Activated naive CD4-positive, alpha-beta T cell (primary cell): ENCODE results near the gene FPR3.
"Not testable (repeated sequence)": the region's sequence is repeated elsewhere in the genome, so short reads cannot be mapped to it uniquely, and the experiment has no call there.

Experiments
- DNase-seq, 4 experiments: peaks; one replicate each; lab custom pipeline; 2025; lab: John Stamatoyannopoulos, UW

The FPR3 gene

DNA sequence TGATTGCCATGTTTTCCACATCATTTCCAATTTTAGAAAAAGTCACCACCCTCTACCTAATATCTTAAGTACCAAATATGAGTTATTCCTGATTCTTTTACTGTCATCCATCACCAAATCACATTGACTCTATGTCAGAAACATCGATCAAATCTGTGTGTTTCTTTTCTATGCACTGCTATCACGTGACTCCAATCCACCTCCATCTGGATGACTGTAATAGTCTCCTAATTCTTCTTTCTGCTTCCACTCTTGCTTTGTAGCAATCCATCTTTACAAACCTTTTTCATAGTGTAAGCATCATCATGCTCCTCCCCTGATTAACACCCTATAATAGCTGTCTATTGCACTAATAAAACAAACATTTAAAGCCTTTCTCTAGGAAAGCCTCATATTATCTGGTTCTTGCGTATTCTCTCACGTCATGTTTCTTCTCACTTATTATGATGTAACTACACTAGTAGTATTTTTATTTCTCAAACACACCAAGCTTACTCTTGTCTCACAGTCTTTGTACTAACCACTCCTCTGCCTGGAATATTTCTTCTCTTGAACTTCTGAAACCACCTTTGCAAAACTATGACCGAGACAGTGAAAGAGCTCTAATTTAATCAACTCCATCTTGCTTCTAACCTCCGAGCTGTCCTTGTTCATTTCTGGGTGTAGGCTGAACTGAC lies 10.7 kb upstream of the FPR3 start:
- DNase-seq: no peak

- no peak for DNase-seq
Observed at GRCh38 chr19:51784922-51785690, 9.9 kb upstream of the FPR3 start.

- DNase-seq: no peak
Observed at GRCh38 chr19:51786646-51787494, 8.1 kb upstream of the FPR3 start.

- DNase-seq: no peak
Observed at GRCh38 chr19:51788029-51788428, 6.9 kb upstream of the FPR3 start.

GRCh38 chr19:51789061-51789795 lies 5.7 kb upstream of the FPR3 start:
- no peak for DNase-seq

DNA sequence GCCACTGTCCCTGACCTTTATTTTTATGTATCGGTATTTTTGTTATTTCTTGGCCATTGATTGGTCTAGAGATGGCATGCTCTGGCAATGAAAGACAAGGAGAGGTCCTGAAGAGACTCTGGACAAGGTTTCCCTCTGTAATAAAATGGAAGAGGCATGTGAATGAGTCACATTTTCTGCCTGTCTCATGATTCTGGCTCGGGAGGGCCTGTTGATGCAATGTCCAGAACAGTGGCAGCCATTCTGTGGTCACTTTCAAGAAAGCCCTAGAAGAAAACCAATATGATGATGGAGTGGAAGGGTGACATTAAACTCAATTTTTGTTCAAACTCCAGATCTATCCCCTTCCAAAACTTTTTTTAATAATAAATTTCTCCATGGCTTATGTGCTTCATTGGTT lies 2.0 kb upstream of the FPR3 start:
- no peak for DNase-seq

GRCh38 chr19:51793994-51794393 lies 963 bp upstream of the FPR3 start:
- DNase-seq: no peak

DNA sequence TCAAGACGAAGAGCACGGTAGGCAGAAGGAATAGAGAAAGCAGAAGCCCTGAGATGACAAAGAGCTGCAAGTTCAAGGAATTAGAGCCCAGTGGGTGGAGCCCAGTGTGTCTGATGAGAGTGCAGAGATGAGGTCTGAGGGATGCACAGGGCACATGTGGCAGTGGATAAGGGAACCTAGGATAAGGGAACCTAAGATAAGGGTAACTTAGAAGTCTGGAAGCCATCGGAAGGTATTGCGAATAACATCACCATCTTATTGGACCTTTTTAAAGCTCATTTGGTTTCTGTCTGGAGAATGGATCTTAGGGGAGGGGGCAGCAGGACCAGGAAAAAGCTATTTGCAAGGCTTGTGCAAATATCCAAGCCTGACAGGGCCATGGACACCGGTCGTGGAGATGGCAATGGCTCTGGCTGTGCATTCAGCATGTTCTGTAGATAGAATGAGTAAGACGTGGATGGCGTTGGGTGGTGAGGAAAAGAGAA lies 1.3 kb downstream of the FPR3 start:
- no peak for DNase-seq

GRCh38 chr19:51797480-51797879 lies 2.5 kb downstream of the FPR3 start:
- no peak for DNase-seq

GRCh38 chr19:51798062-51798461 lies 3.1 kb downstream of the FPR3 start:
- DNase-seq: no peak

GRCh38 chr19:51799034-51799773 lies 4.2 kb downstream of the FPR3 start:
- no peak for DNase-seq

DNA sequence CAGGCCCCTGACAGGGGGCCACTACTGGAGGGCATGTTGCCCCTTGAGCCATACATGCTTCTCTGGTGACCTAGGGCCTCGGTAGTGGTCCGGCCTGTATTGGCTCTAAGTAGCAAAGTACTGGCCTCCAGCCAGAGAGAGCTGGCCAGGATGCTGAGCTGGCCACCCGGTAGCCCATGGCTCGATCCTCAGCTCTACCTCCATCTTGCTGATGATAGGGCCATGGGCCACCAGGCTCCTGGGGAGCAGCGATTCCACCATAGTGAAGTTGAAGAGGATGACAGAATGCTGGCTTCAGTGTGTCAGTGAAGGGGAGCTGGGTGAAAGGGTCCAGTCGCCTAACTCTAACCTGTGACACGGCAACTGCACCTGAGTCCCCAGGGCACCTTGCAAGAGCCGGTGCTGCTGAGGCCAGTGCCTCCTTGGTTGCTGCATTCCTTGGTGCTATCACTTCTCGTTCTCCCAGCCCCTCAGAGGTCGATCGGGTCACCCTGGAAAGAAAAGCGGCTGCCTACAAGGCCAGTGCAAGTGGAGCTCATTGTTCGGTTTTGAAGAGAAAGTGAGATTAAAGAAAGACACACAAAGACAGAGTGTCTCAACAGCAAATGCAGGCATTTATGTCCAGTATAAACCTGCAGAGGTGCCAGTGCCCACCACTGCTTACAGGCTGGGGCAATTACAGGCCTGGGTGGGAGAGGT lies 5.0 kb downstream of the FPR3 start:
- no peak for DNase-seq

DNA sequence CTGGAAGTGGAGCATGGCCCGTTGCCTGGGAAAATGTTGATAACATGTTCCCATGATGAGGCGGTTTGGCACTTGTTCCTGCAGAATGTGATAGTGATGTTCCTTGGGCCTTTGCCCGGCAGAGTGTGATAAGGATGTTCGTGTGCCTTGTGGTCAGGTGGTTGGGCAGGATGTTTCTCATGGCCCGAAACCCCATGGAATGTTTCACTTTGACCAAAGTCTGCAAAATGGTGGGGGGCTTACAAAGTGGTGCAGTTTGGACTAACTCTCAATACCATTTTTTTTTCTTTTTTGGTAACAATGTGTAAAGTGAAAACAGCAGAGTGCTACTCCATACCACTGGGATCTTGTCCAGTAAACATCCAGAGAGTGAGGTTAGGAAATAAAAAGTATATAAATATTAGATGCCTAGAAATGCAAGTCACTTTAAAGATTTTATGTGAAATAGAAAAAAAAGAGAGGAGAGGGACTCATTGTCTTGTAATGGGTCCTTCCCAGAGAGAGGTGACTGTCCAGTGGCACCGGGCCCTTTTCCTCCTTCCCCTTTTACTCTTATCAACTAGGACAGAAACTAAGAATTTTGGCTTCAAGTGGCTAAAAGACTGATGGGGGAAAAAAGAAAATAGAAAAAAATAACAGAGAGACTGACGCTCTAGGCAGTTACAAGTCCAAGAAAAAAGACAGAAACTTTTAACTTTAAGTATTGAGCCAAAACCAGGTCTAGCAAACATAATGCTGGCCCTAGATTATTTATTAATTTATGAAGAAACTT lies 5.7 kb downstream of the FPR3 start:
- DNase-seq: no peak

GRCh38 chr19:51802775-51803174 lies 7.8 kb downstream of the FPR3 start:
- no peak for DNase-seq

DNA sequence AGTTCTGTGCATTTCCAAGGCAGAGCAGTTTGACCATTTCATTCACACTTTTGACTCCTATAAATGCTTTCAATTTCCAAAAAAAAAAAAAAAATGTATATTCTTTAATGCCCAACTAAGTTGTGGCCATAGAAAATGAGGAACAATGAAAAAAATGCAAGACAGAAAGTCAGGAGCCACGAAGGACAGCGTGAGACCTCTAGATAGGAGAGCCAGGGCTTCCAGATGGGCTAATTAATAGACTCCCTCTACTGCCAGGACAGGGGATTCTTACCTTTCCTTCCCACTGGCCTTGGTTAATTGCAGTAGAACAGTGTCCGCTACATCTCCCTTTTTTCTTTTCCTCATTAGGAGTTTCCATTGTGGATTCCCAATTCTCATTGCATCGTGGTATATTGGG lies 8.6 kb downstream of the FPR3 start:
- no peak for DNase-seq

DNA sequence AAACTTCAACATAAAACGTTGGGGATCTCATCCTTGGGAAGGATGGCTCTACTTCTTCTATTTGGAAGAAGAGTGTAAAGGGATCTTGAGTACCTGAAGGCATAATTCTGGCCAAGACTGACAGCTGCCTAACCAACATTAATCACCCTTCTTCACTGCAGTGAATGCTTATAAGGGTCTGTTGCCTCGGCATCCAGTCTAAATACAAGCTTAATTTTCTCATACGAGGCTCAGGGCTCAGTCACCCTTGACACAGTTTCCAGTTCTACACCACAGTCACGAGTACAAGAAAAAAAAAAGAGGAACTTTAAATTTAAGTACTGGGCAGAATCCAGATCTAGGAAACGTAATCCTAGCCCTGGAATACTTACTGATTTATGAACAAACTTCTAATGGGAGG lies 9.0 kb downstream of the FPR3 start:
- DNase-seq: no peak

DNA sequence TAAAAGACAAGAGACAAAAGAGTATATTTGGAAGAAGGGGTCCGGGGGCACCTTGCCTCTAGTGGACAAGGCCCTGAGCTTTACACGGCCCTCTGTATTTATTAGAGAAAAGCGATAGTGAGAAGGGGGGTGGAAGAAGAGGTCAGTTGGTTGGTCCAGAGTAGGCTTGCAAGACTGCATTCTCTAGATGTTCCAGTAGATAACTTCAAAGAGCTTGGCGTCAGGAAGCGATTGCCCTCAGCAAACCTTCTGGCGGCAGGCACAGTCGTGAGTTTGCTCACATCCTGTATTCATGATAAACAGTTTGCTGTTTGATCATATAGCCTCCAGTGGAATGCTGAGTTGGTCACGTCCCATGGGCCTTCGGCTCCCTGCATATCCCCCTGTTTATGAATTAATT lies 9.8 kb downstream of the FPR3 start:
- not testable (repeated sequence) for DNase-seq

DNA sequence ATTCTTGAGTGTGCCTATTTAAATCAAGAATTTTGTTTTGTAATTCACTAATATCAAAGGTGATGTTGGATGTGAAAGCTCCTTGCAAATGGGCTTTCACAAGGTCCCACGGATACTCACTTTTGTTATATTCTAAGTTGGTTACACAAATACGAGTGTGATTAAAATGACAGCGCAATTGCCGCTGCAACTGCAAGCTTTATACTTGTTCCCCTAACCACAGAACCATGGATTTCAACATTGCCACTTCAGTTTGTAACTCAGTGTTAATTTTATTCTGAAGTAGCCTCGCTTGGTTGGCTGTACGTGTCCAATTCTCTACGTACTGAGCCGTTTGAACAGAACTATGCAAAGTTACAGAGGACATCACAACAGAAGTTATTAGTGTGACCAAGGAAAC lies 10.4 kb downstream of the FPR3 start:
- DNase-seq: not testable (repeated sequence)

DNA sequence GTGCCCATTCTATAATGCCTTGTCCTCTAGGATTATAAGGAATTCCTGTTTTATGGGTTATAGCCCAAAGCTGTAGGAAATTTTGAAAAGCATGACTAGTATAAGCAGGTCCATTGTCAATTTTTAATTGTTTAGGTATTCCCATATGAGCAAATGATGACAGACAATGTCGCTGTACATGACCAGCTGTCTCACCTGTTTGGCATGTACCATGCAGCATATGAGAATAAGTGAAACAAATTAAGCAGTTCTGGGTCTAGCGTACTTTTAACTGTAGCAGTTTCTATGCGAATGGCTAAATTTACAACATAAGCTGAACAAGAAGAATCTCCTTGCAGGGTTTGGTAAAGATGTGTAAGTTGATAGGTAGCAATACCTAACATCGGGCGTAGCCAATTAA lies 11.6 kb downstream of the FPR3 start:
- DNase-seq: not testable (repeated sequence)
